Fibroblast of lung (primary cell): ENCODE results near the gene RABGAP1L. TPM values are rescaled to one million over a fixed set of nuclear protein-coding genes. Genes with fewer than 3 reads are reported as not detected.

Source experiments
- DNase-seq, 2 donors: peaks; one replicate each; pipeline versions ENCODE4 v3.0.0 to v3.0.0-alpha.2; 2010; ENCODE audit warnings: low read depth in 2 of 2
- H2AFZ ChIP-seq: 2 replicates; pipeline ENCODE4 v1.5.1; 2012; ENCODE audit warnings: low read length, control low read depth, inconsistent platforms
- H3K27ac ChIP-seq: 2 replicates; pipeline ENCODE4 v1.5.1; 2011; ENCODE audit warnings: low read length, control low read depth; ENCODE audit not compliant: insufficient read depth
- H3K27me3 ChIP-seq: 2 replicates; pipeline ENCODE4 v1.5.1; 2011; ENCODE audit warnings: mild to moderate bottlenecking, low read length; ENCODE audit not compliant: control insufficient read depth, insufficient read depth
- H3K36me3 ChIP-seq: 2 replicates; pipeline ENCODE4 v1.5.1; 2011; ENCODE audit warnings: low read length; ENCODE audit not compliant: control insufficient read depth, insufficient read depth
- H3K4me1 ChIP-seq: 2 replicates; pipeline ENCODE4 v1.5.1; 2011; ENCODE audit warnings: low read length; ENCODE audit not compliant: control insufficient read depth, insufficient read depth; ENCODE audit errors: extremely low read depth
- H3K4me2 ChIP-seq: 2 replicates; pipeline ENCODE4 v1.5.1; 2011; ENCODE audit warnings: low read length, control low read depth; ENCODE audit not compliant: insufficient read depth; ENCODE audit errors: extremely low read depth
- H3K4me3 ChIP-seq, 4 experiments: fragments of 200-600 bp in 1 of 4; sonication (generic) in 1 of 4; replicated peaks in 1 of 4; 2 replicates each; pipeline ENCODE4 v1.5.1; 2011 to 2016; ENCODE audit warnings: low read length in 4 of 4, low read depth in 3 of 4, mild to moderate bottlenecking in 3 of 4, control low read depth in 2 of 4, inconsistent platforms in 1 of 4, mixed read lengths in 1 of 4; ENCODE audit not compliant: insufficient read depth in 1 of 4; ENCODE audit errors: control extremely low read depth in 1 of 4
- H3K79me2 ChIP-seq: 2 replicates; pipeline ENCODE4 v1.5.1; 2012; ENCODE audit warnings: mild to moderate bottlenecking, low read length, inconsistent platforms; ENCODE audit not compliant: control insufficient read depth, insufficient read depth
- H3K9ac ChIP-seq: 2 replicates; pipeline ENCODE4 v1.5.1; 2011; ENCODE audit warnings: mild to moderate bottlenecking, low read length, control low read depth; ENCODE audit not compliant: insufficient read depth
- H3K9me3 ChIP-seq: 2 replicates; pipeline ENCODE4 v1.5.1; 2012; ENCODE audit warnings: low read depth, low read length; ENCODE audit not compliant: control insufficient read depth, insufficient read depth
- H4K20me1 ChIP-seq: 2 replicates; pipeline ENCODE4 v1.5.1; 2011; ENCODE audit warnings: low read length; ENCODE audit not compliant: control insufficient read depth, insufficient read depth; ENCODE audit errors: extremely low read depth
- CTCF ChIP-seq, 2 donors: IDR thresholded peaks in 1 of 2; conservative IDR thresholded peaks in 1 of 2; 1 replicate in 1 of 2; 2 replicates in 1 of 2; pipeline ENCODE4 v1.5.1; 2011 to 2012; ENCODE audit warnings: low read length in 2 of 2, control low read depth in 1 of 2, inconsistent platforms in 1 of 2, low read depth in 1 of 2, mild to moderate bottlenecking in 1 of 2
- EZH2 ChIP-seq: IDR thresholded peaks from 2 replicates; pipeline ENCODE4 v1.5.1; 2012; ENCODE audit warnings: low read length, control low read depth, mild to moderate bottlenecking; ENCODE audit errors: missing control alignments
- polyA plus RNA-seq, 2 donors: library from polyadenylated mRNA; depleted of rRNA in 1 of 2; stranded (reverse) in 1 of 2; unstranded in 1 of 2; fragments of >200 nt; gene quantifications; 2 replicates each; pipeline ENCODE4 v1.2.1, GENCODE V29; 2011 to 2012; ENCODE audit warnings: missing spikeins in 1 of 2
- total RNA-seq: library from RNA; depleted of rRNA; stranded (reverse); fragments of >200 nt; gene quantifications from 2 replicates; pipeline ENCODE4 v1.2.1, GENCODE V29; 2014

Gene RABGAP1L
- total and polyA plus RNA-seq, 2 donors (not counting 1 experiment from before 2014, with no cell fraction given), result 33.8 to 36.5 TPM

- no peaks in the 10 kb centered on the region for H3K27me3 ChIP-seq
- no peak for DNase-seq
- no peaks in the 10 kb centered on the region for H4K20me1 ChIP-seq
- H3K9ac ChIP-seq, result no peak overlapping the region
- H3K27ac ChIP-seq, result no peak overlapping the region
- H2AFZ ChIP-seq, result no peak overlapping the region
- no peak overlapping the region for H3K4me2 ChIP-seq
- no peaks in the 10 kb centered on the region for H3K9me3 ChIP-seq
- no peak overlapping the region for H3K4me3 ChIP-seq
- H3K79me2 ChIP-seq, result no peaks in the 10 kb centered on the region
- TF ChIP-seq CTCF (conservative IDR thresholded peaks at IDR 0.05 in 1 of 2, IDR thresholded peaks at IDR 0.05 in 1 of 2; ENCODE audit: low read depth in 1 of 2, low read length in 2 of 2), result no peak
- no peak for TF ChIP-seq EZH2
- no peaks in the 10 kb centered on the region for H3K36me3 ChIP-seq
- H3K4me1 ChIP-seq, result no peaks in the 10 kb centered on the region
Observed at GRCh38 chr1:174768949-174769348, 609.6 kb downstream of the RABGAP1L start.

- Histone ChIP-seq H3K4me3 (no peak overlapping the region), H3K27ac (no peak overlapping the region), H4K20me1 (no peaks in the 10 kb centered on the region), H3K36me3 (no peaks in the 10 kb centered on the region), H3K27me3 (no peaks in the 10 kb centered on the region), H3K9ac (no peak overlapping the region), H3K4me1 (no peaks in the 10 kb centered on the region), H3K9me3 (no peaks in the 10 kb centered on the region), H2AFZ (no peak overlapping the region), H3K79me2 (no peaks in the 10 kb centered on the region), H3K4me2 (no peak overlapping the region)
- TF ChIP-seq EZH2 (no peak), CTCF (conservative IDR thresholded peaks at IDR 0.05 in 1 of 2, IDR thresholded peaks at IDR 0.05 in 1 of 2; ENCODE audit: low read depth in 1 of 2, low read length in 2 of 2) (peak; percentile 47 to 72)
- DNase-seq, result peak; percentile 53 to 73
Observed at GRCh38 chr1:174769961-174770549, 610.7 kb downstream of the RABGAP1L start.

GRCh38 chr1:174775621-174776020, 616.3 kb downstream of the RABGAP1L start:
- H3K36me3 ChIP-seq, result no peaks in the 10 kb centered on the region
- no peaks in the 10 kb centered on the region for H3K9me3 ChIP-seq

More at GRCh38 chr1:174775621-174776020, 616.3 kb downstream of the RABGAP1L start:
- H4K20me1 ChIP-seq, result no peaks in the 10 kb centered on the region
- no peaks in the 10 kb centered on the region for H3K79me2 ChIP-seq
- no peak overlapping the region for H3K27ac ChIP-seq
- H3K27me3 ChIP-seq, result no peaks in the 10 kb centered on the region
- no peak for DNase-seq
- no peak overlapping the region for H3K9ac ChIP-seq
- TF ChIP-seq EZH2 (no peak), CTCF (conservative IDR thresholded peaks at IDR 0.05 in 1 of 2, IDR thresholded peaks at IDR 0.05 in 1 of 2; ENCODE audit: low read depth in 1 of 2, low read length in 2 of 2) (no peak)
- H3K4me1 ChIP-seq, result no peaks in the 10 kb centered on the region
- no peak overlapping the region for H3K4me2 ChIP-seq
- no peak overlapping the region for H3K4me3 ChIP-seq
- no peak overlapping the region for H2AFZ ChIP-seq
